Activated gamma-delta T cell treated with anti-CD3 and anti-CD28 coated beads, Interleukin-2, amount 50 U/mL, for 16 hours (primary cell): ENCODE measurements around the gene SGPP1.
"Not testable (repeated sequence)": the region's sequence is repeated elsewhere in the genome, so short reads cannot be mapped to it uniquely, and the experiment has no call there.

Source experiments
- DNase-seq: peaks from one replicate; pipeline ENCODE4 v3.0.0-alpha.2; 2020; ENCODE audit warnings: low read depth

Gene SGPP1

DNA sequence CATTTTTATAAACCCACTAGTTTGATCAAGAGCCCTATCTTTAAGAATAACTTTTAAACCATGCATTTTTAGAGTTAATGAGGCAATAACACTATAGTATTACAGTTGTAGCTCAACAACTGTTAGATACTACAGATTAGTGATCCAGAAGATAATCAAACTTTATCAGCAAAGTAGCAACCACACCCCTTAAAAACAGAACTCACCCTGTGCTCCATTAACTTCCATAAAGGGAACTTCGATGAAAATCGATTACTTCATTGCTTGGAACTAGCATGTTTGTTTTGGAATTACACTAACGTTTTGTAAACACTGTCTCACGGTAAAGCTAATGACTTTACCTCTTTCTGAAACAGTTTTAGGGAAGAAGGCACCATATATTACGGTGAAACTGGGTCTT, 1.4 kb downstream of the SGPP1 start:
- DNase-seq = no peak

DNA sequence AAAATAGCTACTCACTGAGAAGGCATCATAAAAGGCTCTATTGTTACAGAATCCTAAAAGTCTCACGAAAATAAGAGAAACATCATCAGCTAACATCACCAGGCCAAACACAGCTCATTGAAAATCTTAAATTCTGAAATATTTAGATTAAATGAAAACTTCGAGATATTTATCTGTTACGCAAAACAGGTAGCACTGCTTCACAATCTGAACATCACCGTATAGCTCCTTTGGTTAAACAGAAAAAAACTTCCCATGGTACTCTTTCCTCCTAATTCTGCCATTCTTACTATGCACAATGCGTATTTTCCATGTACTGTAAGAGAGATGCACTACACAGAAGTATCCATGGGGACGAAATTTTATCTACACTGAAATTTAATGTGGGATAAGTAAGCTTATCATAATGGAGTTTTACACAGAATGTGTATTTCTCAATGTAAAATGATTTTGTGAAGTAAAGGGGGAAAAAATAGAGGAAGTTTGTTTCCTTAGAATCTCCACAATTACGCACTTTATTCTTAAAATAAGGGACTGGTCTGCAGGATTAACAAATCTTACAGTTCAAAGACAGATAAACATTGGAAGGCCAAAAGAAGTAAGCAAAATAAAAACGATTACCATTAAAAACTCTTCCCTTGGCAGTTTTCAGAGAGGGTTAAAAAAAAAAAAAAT, 1.9 kb downstream of the SGPP1 start:
- DNase-seq = no peak

DNA sequence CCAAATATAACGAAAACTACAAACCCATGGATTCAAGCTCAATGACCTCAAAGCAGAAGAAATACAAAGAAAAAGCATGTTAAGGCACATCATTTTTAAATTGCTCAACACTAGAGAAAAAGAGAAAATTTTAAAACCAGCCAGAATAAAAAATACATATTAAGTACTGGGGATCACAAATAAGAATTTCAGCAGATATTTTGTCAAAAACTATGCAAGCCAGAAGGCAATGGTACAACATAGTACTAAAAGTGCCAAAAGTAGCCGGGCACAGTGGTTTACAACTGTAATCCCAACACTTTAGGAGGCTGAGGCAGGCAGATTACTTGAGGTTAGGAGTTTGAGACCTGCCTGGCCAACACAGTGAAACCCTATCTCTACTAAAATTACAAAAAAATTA, 10.2 kb downstream of the SGPP1 start:
- no peak for DNase-seq

DNA sequence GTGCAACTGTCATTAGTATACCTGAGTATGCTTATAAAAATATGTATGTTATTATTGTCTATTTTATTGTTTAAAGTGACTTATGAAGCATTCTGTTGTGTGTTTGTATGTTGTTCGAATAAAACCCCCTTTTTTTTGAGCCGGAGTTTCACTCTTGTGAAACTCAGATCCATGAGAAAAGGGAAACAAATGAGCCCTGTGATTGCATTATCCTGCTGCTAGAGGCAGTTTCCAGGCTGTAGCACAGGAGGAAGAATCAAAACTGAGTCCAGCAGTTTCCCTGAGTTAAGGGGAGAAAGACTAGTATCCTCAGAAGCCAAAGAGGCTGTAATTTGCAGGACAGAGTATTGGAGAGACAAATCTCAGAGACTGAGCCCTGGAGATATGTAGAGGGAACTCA, 12.5 kb downstream of the SGPP1 start:
- no peak for DNase-seq

DNA sequence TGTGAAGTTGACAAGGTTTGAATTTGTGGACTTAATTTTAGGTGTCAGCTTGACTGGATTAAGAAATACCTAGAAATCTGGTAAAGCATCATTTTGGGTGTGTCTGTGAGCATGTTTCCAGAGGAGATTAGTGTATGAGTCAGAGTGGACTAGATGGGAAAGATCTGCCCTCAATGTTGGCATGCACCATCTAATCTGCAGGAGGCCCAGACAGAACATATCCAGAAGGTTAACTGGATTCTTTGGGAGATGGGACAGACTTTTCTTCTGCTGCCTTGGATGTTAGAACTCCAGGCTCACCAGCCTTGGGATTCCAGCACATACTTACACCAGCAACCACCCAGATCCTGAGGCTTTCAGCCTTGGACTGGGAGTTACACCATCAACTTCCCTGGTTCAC, 14.1 kb downstream of the SGPP1 start:
- DNase-seq = no peak

DNA sequence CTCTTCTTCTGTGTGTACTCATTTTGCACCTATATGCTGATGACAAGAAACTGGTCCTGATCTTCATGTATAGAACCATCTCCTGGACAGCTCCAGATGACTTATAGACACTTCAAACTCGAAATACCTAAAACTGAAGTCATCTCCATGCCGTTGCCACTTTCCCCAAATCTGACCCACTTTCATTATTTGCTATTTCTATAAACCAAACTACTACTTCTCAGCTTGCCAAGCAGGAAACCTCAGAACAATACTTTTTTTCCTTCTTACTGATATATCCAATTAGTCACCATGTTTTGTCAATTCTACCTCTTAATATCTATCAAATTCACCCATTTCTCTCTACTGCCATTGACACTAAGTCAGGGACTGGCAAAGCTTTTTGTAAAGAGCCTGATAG, 14.8 kb downstream of the SGPP1 start:
- no peak for DNase-seq

DNA sequence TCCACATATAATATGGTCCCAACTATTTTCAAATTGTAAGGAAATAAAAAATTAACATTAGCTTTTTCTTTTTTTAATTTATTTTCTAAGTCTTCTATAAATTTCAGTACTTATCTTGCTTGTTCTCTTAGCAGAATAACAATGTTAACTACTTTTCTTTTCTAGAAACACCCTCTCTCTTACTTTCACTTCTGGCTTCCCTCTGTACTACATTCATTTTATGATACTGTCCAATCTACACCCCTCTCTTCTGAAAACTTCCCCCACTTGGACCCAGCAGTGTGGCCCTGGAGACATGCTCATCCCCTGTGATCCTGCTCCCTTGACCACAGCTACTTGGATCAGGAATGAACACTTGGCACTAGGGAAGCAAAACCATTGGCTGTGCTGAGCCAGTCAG, 15.7 kb downstream of the SGPP1 start:
- no peak for DNase-seq

DNA sequence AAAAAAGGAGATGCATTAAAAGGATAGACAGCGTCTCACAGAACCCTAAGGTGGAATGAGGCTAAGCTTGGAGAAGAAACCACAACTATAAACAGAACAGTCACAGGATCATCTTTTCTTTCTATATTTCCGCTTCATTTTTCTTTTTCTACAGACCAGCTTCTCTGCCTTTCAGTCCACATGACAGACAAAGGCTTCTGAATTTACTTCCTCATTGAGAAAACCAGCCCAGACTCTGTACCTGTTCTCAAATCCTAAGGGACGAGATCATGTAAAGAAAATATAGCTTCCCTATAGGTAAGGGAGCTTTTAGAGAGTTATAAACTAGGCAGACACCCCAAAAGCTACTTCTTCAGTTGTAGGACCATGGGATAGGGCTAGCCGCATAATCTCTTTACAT, 17.4 kb downstream of the SGPP1 start:
- DNase-seq = no peak

DNA sequence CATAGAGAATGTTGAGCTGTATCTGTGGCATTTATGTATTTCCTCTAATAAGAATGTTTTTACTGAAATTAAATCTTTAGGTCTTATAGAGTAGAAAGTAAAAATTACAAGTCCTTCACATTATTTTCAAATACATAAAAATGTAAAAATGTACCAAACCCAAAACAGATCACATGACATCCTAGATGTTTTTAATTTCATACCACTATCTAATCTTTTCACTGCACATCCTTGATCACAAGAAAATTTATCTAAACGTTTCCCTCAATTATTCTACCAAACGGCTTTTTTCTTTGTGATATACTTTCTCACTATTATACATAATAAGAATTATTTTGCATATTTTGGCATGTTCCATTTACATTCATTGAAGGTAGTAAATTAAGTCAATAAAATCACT, 18.3 kb downstream of the SGPP1 start:
- no peak for DNase-seq

DNA sequence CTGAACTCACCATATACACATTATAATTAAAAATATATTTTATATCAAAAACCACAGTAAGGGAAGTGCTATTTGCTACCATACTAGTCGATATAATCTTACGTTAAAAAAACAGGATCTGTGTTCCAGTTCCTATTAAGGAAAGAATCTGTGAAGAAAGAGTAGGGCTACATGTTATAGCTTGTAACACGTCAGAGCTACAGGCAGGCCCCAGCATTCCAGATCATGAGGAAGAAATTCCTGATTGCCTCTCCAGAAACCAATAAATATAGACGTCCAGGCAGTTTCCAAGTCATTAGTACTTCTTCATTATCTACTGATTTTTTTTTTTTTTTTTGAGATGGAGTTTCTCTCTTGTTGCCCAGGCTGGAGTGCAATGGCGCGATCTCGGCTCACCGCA, 20.6 kb downstream of the SGPP1 start:
- DNase-seq = no peak

DNA sequence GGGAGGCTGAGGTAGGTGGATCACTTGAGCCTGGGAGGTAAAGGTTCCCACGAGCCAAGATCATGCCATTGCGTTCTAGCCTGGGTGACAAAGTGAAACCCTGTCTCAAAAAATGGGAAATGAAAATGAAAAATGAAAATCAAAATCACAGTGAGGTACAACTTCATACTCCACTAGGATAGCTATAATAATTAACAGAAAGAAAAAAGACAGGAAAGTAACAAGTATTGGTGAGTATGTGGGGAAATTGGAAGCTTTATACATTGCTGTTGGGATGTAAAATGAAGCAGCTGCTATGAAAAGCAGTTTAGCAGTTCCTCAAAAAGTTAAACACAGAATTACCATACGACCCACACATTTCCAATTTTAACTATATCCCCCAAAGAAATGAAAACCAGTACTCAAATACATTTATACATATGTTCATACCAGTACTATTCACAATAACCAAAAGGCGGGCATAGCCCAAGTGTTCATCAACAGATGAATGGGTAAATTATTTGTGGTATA, 22.2 kb downstream of the SGPP1 start:
- no peak for DNase-seq

DNA sequence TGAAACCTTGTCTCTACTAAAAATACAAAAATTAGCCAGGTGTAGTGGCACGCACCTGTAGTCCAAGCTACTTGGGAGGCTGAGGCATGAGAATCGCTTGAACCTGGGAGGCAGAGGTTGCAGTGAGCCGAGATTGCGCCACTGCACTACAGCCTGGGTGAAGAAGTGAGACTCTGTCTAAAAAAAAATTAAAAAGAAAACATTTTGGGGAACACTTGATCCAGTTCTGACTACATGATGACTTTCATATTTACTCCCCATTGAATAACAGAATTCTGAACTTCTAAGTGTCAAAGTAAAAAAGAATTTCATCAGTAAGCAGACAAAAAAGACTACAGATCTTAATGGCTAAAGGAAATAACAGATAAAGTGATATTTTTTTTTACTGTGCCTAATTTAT, 25.3 kb downstream of the SGPP1 start:
- not testable (repeated sequence) for DNase-seq

DNA sequence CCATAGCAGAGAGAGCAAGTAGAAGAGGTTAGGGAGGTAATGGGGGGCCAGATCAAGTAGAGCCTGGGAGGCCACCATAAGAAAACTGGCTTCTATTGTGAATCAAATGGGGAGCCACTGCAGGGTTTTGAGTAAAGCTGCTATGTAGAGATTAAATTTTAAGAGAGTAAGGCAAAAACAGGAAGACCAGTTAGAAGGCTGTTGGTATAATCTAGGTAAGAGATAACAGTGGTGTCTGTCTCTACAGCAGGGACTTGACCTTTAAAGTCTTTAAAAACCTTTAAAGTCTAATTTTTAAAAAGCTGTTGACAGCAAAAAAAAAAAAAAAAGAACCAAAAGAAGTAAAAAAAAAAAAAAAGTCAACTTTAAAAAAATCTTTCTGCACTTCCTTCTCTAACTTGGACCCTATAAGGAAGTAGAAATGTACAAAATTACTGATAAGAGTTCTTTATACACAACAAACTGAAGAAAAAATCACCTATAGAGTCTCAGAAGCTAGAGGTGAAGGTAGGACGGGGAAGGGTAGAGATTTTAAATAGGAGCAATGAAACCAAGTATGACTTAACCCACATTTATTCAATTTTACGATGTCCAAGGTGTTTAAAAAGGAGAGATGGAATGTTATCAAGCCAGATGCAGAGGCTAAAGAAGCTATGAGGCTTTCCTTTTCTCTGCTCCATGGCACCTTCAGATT, 26.1 kb downstream of the SGPP1 start:
- DNase-seq = no peak

DNA sequence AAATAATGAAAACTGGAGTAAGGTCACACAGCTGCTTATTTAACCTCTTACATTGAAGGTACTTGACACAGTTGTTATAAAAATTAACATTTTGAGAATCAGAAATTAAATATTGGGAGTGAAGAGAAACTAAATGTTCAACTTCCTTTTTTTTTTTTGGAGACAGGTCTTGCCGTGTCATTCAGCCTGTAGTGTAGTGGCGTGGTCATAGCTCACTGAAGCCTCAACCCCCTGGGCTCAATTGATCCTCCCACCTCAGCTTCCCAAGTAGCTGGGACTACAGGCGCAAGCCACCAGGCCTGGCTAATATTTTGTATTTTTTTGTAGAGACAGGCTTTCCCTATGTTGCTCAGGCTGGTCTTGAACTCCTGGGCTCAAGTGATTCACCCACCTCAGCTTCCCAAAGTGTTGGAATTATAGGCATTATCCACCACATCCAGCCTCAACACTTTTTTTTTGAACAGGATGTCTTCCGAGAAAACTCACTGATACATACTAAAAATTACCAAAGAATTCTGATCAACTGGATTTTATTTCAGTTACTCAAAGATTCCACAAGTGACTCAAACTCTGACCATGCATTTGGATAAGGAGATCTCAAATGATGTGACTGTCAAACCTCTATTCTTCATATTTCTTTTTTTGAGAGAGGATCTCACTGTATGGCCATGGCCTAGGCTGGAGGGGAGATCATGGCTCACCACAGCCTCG, 35.4 kb downstream of the SGPP1 start:
- no peak for DNase-seq

DNA sequence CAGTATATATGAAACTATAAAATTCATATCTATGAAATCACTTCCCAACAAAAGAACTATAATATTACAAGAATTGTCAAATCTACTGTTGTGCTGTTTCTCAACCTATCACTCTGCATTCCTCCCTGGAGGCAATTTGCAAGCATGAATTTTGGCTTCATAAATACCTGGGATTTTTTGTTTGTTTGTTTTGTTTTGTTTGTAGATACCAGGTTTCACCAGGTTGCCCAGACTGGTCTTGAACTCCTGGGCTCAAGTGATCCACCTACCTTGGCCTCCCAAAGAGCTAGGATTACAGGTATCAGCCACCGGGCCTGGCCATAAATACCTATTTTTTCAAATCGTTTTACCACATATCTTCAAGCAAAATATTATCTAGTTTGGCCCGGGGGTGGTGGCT, 38.7 kb downstream of the SGPP1 start:
- no peak for DNase-seq

DNA sequence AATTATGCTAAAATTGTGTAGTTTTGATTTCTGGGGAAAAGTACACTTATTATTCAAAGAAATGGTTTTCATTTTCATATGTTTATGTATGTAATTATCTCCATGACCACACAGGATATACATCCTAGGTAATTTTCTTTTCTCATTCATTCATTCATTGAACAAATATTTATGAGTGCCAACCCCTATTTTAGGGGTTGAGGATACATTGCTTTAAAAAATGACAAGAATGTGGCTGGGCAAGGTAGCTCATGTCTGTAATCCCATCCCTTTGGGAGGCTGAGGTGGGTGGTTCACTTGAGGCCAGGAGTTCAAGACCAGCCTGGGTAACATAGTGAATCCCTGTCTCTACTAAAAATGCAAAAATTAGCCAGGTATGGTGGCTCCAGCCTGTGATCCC, 40.9 kb downstream of the SGPP1 start:
- DNase-seq = no peak

DNA sequence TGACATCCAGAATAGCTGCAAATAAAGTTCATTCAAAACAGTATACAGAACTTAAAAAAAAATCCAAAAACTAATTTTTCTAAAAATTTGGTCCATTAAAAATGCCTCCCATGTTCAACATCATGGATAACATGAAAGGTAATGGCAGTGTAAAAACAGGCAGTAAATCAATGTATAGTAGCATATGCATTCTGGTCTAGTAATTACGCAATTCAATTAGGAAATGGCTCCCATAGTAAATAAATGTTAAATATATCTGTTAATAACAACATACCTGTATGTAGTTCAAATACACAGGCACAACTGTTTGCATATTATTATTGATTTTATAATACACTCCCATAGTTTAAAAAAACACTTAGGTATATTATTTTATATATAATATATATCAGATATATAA, 42.5 kb downstream of the SGPP1 start:
- no peak for DNase-seq

DNA sequence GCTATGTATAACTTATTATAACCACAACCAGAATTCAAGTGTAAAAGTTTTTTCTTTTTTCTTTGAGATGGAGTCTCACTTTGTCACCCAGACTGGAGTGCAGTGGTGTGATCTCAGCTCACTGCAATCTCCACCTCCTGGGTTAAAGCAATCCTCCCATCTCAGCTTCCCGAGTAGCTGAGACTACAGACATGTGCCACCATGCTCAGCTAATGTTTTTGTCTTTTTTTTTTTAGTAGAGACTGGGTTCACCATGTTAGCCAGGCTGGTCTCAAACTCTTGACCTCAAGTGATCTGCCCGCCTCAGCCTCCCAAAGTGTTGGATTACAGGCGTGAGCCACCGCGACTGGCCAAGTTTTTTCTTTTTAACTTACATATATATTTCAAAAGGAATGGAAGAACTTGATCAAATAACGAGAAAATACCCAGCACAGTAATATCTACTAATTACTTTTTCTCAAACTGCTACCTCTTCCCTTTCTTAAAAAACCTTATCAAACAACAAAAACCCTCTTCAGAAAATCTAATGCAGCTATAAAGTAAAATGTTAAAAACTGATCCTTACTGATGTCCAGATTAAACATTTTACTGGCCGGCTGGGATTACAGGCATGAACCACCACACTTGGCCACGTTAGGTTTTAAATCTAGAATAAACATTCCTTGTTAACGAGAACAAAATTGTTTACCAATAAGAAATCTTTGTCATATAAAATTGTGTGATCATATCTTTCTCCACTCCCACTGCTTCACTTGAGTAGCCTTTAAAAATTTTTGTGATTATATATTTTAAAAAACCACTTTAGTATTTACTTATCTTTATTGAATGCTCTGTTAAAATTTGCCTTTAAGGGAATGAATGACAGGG, 44.9 kb downstream of the SGPP1 start:
- no peak for DNase-seq

DNA sequence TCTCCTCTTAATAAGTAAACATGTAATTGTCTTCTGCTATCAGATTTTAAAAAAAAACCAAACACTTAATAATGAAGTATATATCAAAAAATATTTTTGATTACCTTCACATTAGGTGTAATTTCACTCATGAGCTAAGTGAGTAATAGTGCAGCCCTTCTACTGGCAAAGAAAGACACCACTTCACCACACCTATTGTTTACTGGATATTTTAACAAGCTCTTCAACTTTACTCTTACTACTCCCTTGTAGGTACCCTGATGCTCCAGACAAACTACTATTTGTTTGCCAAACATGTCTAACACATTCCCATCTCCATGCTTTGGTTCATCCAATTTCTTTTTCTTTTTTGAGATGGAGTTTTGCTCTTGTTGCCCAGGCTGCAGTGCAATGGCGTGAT, 49.3 kb downstream of the SGPP1 start:
- DNase-seq = no peak

DNA sequence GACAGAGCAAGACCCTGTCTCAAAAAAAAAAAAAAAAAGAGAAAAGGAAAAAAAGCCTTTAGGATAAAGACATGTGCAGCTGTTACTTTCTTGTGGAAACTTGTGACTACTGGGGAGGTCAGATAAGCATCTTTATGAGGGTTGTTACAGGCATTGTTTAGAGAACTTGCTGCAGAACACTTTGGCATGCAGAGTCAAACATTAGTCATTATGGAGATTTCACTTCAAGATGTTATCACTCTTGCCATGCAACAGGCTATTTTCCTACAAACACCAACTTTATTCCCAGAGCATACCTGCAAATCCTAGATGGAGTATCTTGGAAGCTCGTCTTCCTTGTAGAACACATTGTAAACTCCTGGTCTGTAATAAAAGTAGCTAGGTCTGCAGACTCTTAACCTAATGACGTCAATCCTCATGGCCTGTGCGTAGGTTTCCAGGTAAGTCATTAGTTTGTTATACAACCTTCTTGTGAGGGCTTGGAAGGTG, 49.9 kb downstream of the SGPP1 start:
- DNase-seq = no peak

DNA sequence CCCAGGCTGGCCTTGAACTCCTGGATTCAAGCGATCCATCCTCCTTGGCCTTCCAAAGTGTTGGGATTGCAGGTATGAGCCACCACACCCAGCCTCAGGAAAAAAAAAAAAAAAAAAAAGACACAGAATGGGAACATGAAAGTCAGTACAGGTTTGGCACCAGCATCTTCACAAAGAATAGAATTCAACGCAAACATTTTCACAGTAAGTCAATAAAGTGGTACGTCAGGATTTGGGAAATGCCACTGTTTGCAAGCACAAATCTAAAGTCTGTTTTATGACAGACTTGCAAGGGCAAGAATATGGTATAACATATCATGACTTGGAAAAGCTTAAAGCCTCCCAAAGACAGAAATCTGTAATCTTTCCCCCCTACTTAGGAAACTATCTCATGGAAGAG, 51.2 kb downstream of the SGPP1 start:
- no peak for DNase-seq

DNA sequence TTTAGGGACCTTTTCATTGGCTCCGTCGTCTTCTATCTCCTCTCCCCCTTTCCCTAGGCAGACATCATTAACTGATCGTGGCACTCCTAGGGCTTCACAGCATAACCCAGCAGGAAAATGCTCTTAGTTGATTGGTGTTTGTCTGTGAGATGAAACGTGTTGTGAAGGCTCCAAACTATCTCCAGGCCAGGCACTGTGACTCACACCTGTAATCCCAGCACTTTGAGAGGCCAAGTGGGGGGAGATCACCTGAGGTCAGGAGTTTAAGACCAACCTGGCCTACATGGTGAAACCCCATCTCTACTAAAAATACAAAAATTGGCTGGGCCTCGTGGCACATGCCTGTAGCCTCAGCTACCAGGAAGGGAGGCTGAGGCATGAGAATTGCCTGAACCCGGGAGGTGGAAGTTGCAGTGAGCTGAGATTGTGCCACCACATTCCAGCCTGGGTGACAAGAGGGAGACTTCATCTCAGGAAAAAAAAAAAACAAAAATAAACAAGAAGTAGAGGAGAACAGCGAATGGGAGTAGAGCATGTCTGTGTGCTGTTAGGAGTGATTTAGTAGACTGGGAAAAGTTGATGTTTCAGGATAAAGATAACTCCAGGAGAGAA, 53.9 kb downstream of the SGPP1 start:
- DNase-seq = no peak
